ENCODE results near the gene EPHB6.

DNA sequence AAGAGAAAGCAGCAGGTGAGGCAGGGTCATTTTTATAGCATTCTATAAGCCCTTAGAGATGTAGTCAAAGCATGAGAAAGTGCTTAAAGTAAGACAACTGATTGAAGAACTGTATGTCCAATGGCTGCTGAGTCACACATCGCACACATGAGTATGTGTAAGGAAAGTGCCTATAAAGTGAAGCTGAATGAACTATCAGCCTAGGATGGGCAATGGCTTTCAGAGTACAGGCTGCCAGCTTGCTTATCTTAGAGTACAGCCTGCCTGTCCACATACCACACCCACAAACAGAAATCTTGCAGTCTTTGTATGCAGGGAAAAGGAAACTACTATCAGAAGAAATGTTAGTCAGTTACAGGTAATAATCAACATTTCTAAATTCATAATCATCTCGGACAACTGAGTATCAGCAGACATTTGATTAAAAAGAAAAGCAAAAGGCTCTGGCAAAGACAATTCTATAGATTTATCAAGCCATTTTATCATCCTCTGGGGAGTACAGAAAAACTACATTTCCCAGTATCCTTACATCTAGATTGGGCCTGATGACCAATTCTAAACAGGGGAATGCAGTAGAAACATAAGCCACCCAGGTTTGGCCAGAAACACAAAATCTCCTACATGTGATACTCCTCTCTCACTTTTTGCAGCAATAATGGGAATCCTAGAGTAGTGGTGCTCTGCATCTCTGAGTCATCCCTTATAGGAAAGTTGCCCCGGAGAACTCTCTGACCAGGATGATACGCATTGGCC lies 16.2 kb upstream of the EPHB6 start:
- TF ChIP-seq POLR2A (IDR thresholded peaks at IDR 0.05; ENCODE audit: low read depth, low read length) (no peak), POLR2AphosphoS5 (IDR thresholded peaks at IDR 0.05; ENCODE audit: low read depth, low read length) (no peak), TAF1 (IDR thresholded peaks at IDR 0.05; ENCODE audit: low read depth, low read length) (no peak)

Data from GM12891 (cell line).